Neuronal stem cell (in vitro differentiated cells): ENCODE data around the gene TMOD2.

Source experiments
- DNase-seq: peaks from one replicate; pipeline ENCODE4 v3.0.0-alpha.2; 2013; ENCODE audit warnings: low spot score
- H2AFZ ChIP-seq: one replicate; pipeline ENCODE4 v1.6.1; 2013; ENCODE audit warnings: mild to moderate bottlenecking, low read length, inconsistent platforms
- H2AK5ac ChIP-seq: 2 replicates; pipeline ENCODE4 v1.6.1; 2013; ENCODE audit warnings: low read depth, mild to moderate bottlenecking, inconsistent platforms, low read length, moderate library complexity, mixed read lengths
- H2BK120ac ChIP-seq: 2 replicates; pipeline ENCODE4 v1.6.1; 2013; ENCODE audit warnings: low read depth, mild to moderate bottlenecking, inconsistent platforms, low read length, moderate library complexity, mixed read lengths
- H2BK12ac ChIP-seq: one replicate; pipeline ENCODE4 v1.6.1; 2013; ENCODE audit warnings: low read length, inconsistent platforms
- H2BK15ac ChIP-seq: 2 replicates; pipeline ENCODE4 v1.6.1; 2013; ENCODE audit warnings: mild to moderate bottlenecking, low read length, inconsistent platforms, mixed read lengths
- H2BK5ac ChIP-seq: one replicate; pipeline ENCODE4 v1.6.1; 2013; ENCODE audit warnings: inconsistent platforms, mild to moderate bottlenecking, low read length, moderate library complexity
- H3K14ac ChIP-seq: one replicate; pipeline ENCODE4 v1.6.1; 2013; ENCODE audit warnings: low read length, inconsistent platforms
- H3K18ac ChIP-seq: 2 replicates; pipeline ENCODE4 v1.6.1; 2013; ENCODE audit warnings: low read length, inconsistent platforms
- H3K23ac ChIP-seq: 2 replicates; pipeline ENCODE4 v1.6.1; 2013; ENCODE audit warnings: low read depth, mild to moderate bottlenecking, mixed read lengths, low read length, inconsistent platforms; ENCODE audit not compliant: poor library complexity
- H3K27ac ChIP-seq: replicated peaks from 3 replicates; pipeline ENCODE4 v1.5.1; 2013; ENCODE audit warnings: low read length, inconsistent platforms
- H3K27me3 ChIP-seq, 3 experiments: 2 replicates each; pipeline ENCODE4 v1.6.1; 2013; ENCODE audit warnings: low read length in 3 of 3, mild to moderate bottlenecking in 2 of 3, inconsistent platforms in 1 of 3, low read depth in 1 of 3, mixed read lengths in 1 of 3, moderate library complexity in 1 of 3; ENCODE audit not compliant: control insufficient read depth in 3 of 3, insufficient read depth in 3 of 3
- H3K36me3 ChIP-seq, 2 donors: replicated peaks in 1 of 2; 2 replicates each; pipeline ENCODE4 v1.6.1; 2013; ENCODE audit warnings: low read length in 2 of 2; ENCODE audit not compliant: control insufficient read depth in 2 of 2, insufficient read depth in 2 of 2
- H3K4ac ChIP-seq: 2 replicates; pipeline ENCODE4 v1.6.1; 2013; ENCODE audit warnings: inconsistent platforms, mild to moderate bottlenecking, low read length, moderate library complexity
- H3K4me1 ChIP-seq, 2 donors: 1 replicate in 1 of 2; 2 replicates in 1 of 2; pipeline ENCODE4 v1.6.1; 2013; ENCODE audit warnings: low read length in 2 of 2, low read depth in 1 of 2; ENCODE audit not compliant: control insufficient read depth in 2 of 2, insufficient read depth in 1 of 2
- H3K4me2 ChIP-seq: one replicate; pipeline ENCODE4 v1.6.1; 2013; ENCODE audit warnings: mild to moderate bottlenecking, low read length, inconsistent platforms; ENCODE audit not compliant: insufficient read depth, poor library complexity, severe bottlenecking
- H3K4me3 ChIP-seq, 2 donors: 2 replicates each; pipeline ENCODE4 v1.5.1; 2013; ENCODE audit warnings: low read length in 2 of 2, mild to moderate bottlenecking in 2 of 2, inconsistent platforms in 1 of 2, moderate library complexity in 1 of 2
- H3K79me1 ChIP-seq: one replicate; pipeline ENCODE4 v1.6.1; 2013; ENCODE audit warnings: low read depth, mild to moderate bottlenecking, inconsistent platforms, low read length, moderate library complexity
- H3K9ac ChIP-seq: one replicate; pipeline ENCODE4 v1.6.1; 2013; ENCODE audit warnings: mild to moderate bottlenecking, low read depth, low read length, inconsistent platforms; ENCODE audit not compliant: poor library complexity
- H3K9me3 ChIP-seq, 2 donors: replicated peaks in 1 of 2; 2 replicates each; pipeline versions ENCODE3 to v1.6.1; 2013; ENCODE audit warnings: low read length in 2 of 2, mild to moderate bottlenecking in 2 of 2, inconsistent platforms in 1 of 2, low read depth in 1 of 2, mixed read lengths in 1 of 2, moderate library complexity in 1 of 2; ENCODE audit not compliant: control insufficient read depth in 2 of 2, insufficient read depth in 1 of 2
- H4K8ac ChIP-seq: one replicate; pipeline ENCODE4 v1.6.1; 2013; ENCODE audit warnings: low read depth, mild to moderate bottlenecking, inconsistent platforms, low read length, moderate library complexity
- H4K91ac ChIP-seq: one replicate; pipeline ENCODE4 v1.6.1; 2013; ENCODE audit warnings: low read length, low read depth, mild to moderate bottlenecking, inconsistent platforms; ENCODE audit not compliant: poor library complexity
- WGBS, 2 donors: extraction: QIAGEN DNeasy Blood & Tissue Kit; methylation state at CpG; one replicate each; pipeline ENCODE4 v1.1.7; 2013; ENCODE audit warnings: missing lambda C conversion rate in 2 of 2, mixed read lengths in 1 of 2; ENCODE audit not compliant: insufficient read length in 2 of 2, insufficient replicate concordance in 1 of 2; ENCODE audit errors: extremely low coverage in 2 of 2; 5-methylcytosine and 5-hydroxymethylcytosine counted together

Gene TMOD2

GRCh38 chr15:51765751-51766150 is 14.4 kb downstream of the TMOD2 start:
- H3K14ac ChIP-seq: no peak overlapping the region
- H3K4me3 ChIP-seq: no peak overlapping the region
- H3K9ac ChIP-seq: no peak overlapping the region
- H3K27me3 ChIP-seq: no peaks in the 10 kb centered on the region
- H3K79me1 ChIP-seq: no peaks in the 10 kb centered on the region
- no CpG with 5 or more reads among the region's 7 CpGs for WGBS, 2 donors
- DNase-seq: no peak
- H4K91ac ChIP-seq: no peak overlapping the region
- H3K27ac ChIP-seq: no peak overlapping the region
- no peak overlapping the region for H2BK120ac ChIP-seq
- no peak overlapping the region for H3K23ac ChIP-seq
- no peak overlapping the region for H2BK12ac ChIP-seq
- H3K4me2 ChIP-seq: no peak overlapping the region
- H2BK15ac ChIP-seq: no peak overlapping the region
- no peak overlapping the region for H3K18ac ChIP-seq
- no peak overlapping the region for H2AK5ac ChIP-seq
- no peak overlapping the region for H4K8ac ChIP-seq
- peaks cover 4 to 6% of the 10 kb centered on the region in 2 donors for H3K4me1 ChIP-seq
- H2BK5ac ChIP-seq: no peak overlapping the region
- H3K36me3 ChIP-seq: no peaks in the 10 kb centered on the region
- H2AFZ ChIP-seq: no peak overlapping the region
- no peaks in the 10 kb centered on the region for H3K9me3 ChIP-seq
- no peak overlapping the region for H3K4ac ChIP-seq

DNA sequence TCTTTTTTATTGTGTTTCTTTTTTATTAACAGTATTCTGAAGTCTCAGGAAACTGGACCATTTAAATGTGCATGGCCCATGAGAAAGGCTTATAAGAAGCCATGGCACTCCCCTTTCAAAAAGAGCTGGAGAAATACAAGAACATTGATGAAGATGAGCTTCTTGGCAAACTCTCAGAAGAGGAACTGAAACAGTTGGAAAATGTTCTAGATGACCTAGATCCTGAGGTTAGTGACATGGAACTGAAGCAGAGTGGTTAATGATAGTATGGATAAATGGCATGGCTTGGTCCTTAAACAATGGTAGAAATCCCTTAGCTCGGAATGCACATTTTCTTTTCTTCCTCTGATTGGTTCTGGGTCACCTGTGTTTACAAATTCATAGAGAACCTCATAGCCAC is 14.9 kb downstream of the TMOD2 start:
- Histone ChIP-seq H2BK120ac (no peak overlapping the region), H2AK5ac (no peak overlapping the region), H3K4me2 (no peak overlapping the region), H3K23ac (no peak overlapping the region), H3K4me3 (no peak overlapping the region), H2BK5ac (no peak overlapping the region), H2AFZ (no peak overlapping the region), H3K4ac (no peak overlapping the region), H2BK15ac (no peak overlapping the region), H4K8ac (no peak overlapping the region), H3K36me3 (no peaks in the 10 kb centered on the region), H3K79me1 (no peaks in the 10 kb centered on the region), H3K4me1 (peaks cover 4 to 6% of the 10 kb centered on the region in 2 donors), H2BK12ac (no peak overlapping the region), H3K14ac (no peak overlapping the region), H3K18ac (no peak overlapping the region), H3K9me3 (no peaks in the 10 kb centered on the region), H3K27ac (no peak overlapping the region), H3K9ac (no peak overlapping the region), H3K27me3 (no peaks in the 10 kb centered on the region), H4K91ac (no peak overlapping the region)
- no CpG with 5 or more reads among the region's 1 CpG for WGBS, 2 donors
- no peak for DNase-seq

DNA sequence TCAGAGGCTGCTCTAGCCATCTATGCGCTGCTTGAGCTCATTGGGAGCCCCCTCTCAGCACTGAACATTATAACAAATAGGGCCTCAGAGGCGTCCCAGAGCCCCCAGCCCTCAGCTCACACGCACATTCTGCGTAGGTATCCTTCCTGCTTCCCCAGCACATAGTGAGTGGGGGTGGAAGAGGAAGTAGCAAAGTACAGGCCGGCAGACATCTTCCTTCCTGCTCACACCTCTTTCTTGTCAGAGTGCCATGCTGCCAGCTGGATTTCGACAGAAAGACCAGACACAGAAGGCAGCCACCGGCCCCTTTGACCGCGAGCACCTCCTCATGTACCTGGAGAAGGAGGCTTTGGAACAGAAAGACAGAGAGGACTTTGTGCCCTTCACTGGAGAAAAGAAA is 16.6 kb downstream of the TMOD2 start:
- Histone ChIP-seq H2AFZ (peak overlapping the region; percentile 30), H3K4me3 (no peak overlapping the region), H3K9me3 (no peaks in the 10 kb centered on the region), H3K27me3 (no peaks in the 10 kb centered on the region), H3K4me2 (no peak overlapping the region), H2BK15ac (no peak overlapping the region), H3K79me1 (no peaks in the 10 kb centered on the region), H2AK5ac (no peak overlapping the region), H3K27ac (no peak overlapping the region), H4K91ac (no peak overlapping the region), H2BK12ac (no peak overlapping the region), H2BK120ac (no peak overlapping the region), H3K36me3 (no peaks in the 10 kb centered on the region), H3K14ac (no peak overlapping the region), H3K23ac (no peak overlapping the region), H3K4me1 (peaks cover 4 to 6% of the 10 kb centered on the region in 2 donors), H3K18ac (peak overlapping the region; percentile 27), H2BK5ac (no peak overlapping the region), H4K8ac (no peak overlapping the region), H3K9ac (peak overlapping the region; percentile 32), H3K4ac (no peak overlapping the region)
- no CpG with 5 or more reads among the region's 9 CpGs for WGBS, 2 donors
- no peak for DNase-seq

DNA sequence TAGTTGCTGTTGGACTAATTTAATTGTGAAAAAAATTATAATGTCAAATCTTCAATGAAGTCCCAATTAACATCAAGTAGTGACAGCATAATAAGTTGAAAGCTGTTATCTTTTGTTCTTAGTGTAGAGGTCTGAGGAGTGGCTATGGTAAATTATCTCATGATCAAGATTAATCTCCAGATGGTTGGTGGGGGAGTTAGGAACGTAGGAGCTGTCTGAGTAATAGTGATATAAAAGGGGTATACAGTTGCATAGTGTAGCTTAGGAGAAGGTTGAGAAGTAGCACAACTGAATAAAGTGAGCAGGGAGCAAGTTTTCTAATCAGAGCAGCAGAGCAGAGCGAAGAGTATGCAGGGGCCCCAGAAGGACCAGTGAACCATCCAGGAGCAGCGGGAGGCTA is 19.5 kb downstream of the TMOD2 start:
- Histone ChIP-seq H3K27ac (no peak overlapping the region), H3K4me2 (no peak overlapping the region), H3K4ac (no peak overlapping the region), H3K79me1 (no peaks in the 10 kb centered on the region), H4K8ac (no peak overlapping the region), H3K9me3 (no peaks in the 10 kb centered on the region), H3K27me3 (no peaks in the 10 kb centered on the region), H2AK5ac (no peak overlapping the region), H3K9ac (no peak overlapping the region), H2BK15ac (no peak overlapping the region), H3K23ac (no peak overlapping the region), H3K36me3 (no peaks in the 10 kb centered on the region), H3K4me3 (no peak overlapping the region), H2AFZ (no peak overlapping the region), H2BK12ac (no peak overlapping the region), H2BK120ac (no peak overlapping the region), H3K4me1 (peaks cover under 1 to 2% of the 10 kb centered on the region in 2 donors), H2BK5ac (no peak overlapping the region), H3K18ac (no peak overlapping the region), H3K14ac (no peak overlapping the region), H4K91ac (no peak overlapping the region)
- DNase-seq: no peak
- WGBS, 2 donors: no CpG with 5 or more reads among the region's 3 CpGs
